UCSD-AML1 (cell line): ENCODE data around the gene RYR2.
"Not testable (repeated sequence)": the region's sequence is repeated elsewhere in the genome, so short reads cannot be mapped to it uniquely, and the experiment has no call there.

Experiments
- DNase-seq: peaks from one replicate; lab custom pipeline; 2025; ENCODE audit not compliant: unreplicated experiment; lab: John Stamatoyannopoulos, UW

RYR2 gene

DNA sequence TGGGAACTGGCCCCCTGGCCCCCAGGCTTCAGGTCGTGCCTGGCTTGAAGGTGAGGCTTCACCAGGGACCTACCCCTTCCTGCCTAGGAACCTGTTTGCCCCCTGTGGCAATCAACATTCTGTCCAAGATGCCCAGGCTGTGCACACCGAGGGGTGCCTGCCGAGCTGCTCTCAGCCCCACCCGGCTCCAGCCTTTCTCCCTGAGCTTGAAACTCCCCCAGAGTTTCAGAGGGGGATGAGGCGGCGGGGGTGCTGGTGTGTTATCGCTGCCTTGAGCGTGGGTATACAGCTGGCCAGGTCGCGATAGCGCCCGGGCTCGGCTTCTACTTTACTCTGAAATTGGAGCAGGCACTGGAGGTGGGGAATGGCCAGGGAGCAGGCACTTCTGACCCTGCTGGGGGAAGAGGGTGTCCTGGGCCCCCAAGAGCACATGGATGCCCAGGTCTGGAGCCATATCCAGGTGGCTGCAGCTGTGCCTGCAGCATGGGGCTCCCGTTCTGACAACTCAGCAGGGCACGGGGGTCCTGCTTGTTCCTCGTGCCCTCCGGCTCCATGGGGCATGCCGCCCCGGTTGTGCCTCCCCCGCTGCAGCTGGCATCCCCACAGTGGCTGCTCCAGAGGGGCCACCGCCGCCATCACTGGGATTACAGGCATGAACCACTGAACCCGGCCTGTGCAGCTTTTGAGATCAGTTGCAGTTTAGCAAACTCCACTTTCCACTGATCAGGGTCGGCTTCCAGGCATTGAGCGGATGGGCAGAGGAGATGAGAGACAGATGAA lies 29.8 kb downstream of the RYR2 start:
- no peak for DNase-seq

DNA sequence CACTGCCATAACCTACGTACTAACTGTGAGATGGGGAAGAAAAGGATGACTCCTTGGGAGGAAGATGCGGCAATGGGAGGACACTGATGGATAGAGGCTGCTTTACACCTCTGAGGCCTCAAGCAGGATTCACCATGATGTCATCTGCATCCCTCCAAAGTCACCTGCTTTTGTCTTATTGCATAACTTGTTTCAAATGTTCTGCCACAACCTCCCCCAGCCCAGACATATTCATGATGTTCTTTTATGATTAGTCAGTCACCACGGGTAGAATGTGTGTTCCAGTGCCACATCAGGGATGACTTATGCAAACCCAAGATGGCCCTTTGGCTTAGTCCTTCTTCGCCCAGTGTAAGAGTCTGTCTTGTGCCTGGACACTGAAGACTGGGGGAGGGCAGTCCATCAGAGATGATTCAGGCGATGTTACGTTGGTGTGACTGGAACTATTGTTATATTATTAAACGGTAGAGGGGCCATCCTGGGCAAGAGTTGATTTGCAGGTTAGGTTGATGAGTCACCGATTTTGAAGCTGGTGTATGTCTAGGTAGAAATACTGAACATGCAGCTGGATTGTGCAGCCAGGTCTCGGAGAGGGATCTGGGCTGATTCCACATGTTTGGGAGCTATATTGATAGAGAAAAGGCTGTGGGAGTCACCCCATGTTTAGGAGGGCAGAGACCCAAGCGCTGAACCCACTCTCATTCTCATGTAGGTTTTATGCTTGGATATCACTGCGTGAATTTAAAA lies 32.6 kb downstream of the RYR2 start:
- DNase-seq = no peak

DNA sequence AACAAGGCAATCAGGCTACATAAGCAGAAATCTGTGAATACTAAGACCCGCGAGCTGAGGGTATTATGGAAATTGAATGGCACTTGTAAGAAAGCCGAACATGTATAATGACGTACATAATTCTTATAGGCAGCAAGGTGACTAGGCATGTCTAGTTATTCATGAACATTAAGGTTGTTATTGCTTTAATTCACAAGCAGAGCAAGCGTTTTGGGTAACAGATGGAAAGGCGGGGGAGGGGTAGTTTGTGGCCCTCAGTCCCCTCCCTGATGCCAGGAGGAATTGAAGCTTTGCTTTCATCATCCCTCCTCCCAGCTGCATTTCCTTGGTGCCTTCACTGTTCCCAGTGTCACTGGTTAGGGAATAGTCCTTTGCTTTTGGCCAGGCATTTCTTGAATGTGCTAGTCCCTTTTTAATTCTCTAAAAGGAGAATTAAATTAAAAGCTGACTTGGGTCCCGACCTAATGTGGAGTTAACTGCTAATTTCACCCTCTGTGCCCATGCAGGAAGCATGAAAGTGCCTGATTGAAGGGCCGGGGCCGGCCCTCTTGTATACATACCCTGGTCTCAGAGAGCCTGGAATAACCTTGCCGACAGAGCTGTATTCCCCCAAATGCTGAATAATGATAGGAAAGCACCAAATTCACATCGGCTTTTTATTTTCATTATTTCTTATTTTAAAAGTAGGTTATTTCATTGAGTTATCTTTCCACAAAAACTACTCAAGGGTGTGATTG lies 42.5 kb downstream of the RYR2 start:
- DNase-seq = no peak

DNA sequence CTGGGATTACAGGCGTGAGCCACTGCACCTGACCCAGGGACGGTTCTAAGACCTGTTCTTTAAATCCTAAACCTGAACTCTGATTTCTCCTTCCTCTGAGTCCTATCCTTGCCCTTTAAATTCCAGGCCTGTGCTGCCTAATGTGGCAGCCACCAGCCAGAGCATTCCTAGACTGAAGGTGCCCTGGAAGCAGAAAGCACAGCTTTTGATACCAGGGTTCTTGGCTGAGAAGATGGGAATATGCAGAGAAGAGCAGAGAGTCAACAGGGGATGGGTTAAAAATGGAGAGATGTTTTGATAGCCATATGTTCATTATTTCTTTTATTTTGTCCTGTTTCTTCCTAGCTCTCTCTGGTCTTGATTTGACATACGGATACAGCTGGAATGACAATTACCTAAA lies 49.7 kb downstream of the RYR2 start:
- no peak for DNase-seq

DNA sequence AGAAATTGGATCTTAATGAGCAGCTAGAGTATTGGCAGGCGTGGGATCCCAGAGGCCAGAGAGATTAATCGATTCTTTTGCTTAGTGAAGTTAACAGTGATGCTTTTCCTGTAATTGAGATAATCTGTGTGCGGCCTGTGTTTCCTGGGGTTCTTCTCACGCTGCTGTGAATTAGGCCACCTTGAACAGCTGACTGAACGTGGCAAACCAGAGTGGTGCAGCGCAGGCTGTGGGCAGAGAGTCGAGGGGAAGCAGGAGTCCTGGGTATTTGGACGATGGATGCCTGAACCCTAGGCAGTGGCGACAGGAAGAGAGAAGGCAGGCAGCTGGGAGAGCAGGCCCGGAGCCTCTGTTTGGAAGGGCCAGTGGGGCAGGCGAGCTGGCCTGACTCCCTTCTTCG lies 51.7 kb downstream of the RYR2 start:
- no peak for DNase-seq

DNA sequence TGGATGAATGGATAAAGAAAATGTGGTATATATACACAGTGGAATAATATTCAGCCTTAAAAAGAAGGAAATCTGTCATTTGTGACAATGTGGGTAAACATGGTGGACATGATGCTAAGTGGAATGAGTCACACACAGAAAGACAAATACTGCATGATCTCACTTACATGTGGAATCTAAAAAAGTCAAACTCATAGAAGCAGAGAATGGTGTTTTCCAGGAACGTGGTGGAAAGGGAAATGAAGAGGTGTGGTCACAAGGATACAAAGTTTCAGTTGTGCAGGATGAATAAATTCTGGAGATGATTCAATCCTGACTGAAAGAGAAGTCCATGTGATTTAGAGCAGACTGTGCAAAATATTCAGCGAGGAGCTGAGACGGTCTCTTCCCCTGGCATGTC lies 56.6 kb downstream of the RYR2 start:
- no peak for DNase-seq

DNA sequence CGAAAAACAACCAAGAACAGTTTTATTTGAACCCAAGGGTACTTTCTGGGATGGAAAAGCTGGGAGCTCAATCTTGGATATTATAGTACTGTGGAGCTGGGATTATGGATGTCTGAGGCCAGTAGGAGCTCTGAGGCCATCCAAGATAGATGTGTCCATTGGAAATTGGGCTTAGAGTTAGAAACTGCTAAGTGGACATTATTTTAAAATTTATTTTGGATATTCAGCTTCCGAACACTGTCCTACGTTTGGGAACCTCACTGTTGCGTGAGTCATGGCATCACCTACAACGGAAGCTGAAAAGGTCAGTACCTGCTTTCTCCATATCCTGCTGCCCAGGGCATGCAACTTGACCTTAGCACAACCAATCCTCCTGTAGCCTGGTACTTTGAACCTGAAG lies 61.0 kb downstream of the RYR2 start:
- DNase-seq = no peak

DNA sequence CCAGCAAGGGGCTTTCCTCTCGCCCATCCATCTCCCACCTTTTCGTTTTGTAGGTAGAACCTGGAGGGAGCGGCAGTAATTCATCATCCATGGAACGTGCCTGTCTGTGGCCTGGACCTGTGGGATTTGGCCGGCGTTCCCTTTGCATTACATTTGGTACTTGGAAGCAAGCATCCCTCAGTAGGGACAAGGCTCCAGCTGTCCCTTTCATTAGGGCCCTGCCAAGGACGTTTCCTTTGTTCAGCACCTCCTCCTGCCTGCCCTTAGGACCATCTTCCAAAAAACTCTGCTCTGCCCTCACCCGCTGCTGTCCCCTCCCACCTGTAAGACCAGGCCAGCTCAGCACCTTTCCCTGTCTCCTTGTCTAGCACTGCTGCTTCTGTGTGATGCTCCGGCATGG lies 62.1 kb downstream of the RYR2 start:
- DNase-seq = no peak

DNA sequence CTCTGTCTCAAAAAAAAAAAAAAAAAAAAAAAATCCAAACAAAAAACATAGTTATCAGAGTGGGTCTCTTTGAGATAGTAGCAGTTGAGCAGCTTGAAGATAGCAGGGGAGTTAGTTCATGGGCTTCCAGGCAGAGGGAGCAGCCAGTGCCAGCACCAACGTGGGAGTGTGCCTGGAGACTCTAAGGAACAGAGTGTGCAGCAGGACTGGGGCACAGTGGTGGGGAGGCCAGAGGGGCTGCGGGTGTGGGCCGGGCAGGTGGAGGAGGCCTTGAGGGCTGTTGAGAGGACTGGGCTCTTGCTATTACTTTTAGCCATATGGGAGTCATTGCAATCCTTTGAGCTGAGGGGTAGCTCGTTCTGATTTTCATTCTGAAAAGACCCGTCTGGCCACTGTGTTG lies 63.8 kb downstream of the RYR2 start:
- DNase-seq = no peak

DNA sequence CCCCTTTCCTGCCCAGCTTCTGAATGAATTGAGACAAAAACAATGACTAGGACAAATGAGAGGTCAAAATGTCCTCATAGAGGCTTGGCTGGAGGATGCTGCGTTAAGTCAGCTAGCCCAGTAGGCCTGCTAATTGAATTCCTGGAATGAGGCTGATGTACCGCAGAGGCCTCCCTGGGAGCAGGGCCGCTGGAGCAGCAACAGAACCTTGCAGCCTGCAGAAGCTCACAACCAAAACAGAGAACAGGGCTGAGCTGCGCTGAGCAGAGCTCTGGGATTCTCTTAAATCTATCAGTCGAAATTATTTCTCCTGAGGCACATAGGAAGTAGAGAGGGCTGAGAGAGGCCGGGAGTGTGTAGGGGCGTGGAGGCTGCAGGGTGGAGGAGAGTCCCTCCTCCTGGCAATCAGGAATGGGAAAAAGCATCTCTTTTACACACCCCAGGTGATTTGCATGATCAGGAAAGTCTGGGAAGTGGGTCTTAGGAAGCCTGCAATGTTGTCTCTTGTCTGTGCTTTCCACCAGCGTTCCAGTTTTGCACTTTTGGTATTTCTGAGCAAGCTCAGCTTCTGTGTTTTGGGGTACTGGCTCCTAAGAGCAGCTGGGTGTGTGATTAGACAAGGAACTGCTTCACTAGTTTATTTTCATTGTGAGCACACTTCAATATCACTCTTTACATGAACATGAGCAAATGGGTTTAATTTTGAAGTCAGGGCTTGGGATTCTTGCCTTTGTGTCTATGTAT lies 66.5 kb downstream of the RYR2 start:
- no peak for DNase-seq

DNA sequence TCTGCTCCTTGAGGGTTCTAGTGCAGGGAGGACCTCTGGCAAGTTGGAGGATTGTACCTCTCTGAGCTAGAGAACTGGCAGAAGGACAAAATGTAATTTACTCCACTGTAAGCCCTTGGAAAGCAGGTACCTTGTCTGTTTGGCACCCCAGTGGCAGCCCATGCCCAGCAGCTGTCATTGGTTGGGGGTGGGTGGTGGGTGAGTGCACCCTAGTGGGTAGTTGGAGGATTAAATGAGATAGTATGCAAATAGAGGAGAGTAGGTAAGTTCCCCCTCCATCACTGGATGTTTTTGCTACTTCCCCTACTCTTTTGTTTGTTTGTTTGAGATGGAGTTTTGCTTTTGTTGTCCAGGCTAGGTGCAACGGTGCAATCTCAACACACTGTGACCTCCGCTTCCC lies 69.8 kb downstream of the RYR2 start:
- DNase-seq = no peak

DNA sequence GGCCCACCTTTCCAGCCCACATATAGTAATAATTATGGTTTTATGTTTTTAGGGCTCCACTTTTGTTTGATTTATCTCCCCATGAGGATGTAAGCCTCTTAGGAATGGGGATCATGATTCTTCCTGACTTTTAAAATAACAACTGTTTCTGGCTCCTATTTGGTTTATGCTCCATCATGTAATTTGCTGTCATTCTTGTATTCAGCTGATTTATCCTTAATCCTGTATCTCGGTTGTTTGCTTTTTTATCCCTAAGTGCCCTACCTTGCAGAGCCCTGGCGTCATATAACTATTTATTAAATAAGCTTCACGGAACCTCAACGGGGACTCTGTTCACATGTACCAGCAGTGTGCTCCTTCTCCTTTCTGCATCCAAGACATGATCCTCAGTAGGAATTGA lies 70.7 kb downstream of the RYR2 start:
- DNase-seq = no peak

DNA sequence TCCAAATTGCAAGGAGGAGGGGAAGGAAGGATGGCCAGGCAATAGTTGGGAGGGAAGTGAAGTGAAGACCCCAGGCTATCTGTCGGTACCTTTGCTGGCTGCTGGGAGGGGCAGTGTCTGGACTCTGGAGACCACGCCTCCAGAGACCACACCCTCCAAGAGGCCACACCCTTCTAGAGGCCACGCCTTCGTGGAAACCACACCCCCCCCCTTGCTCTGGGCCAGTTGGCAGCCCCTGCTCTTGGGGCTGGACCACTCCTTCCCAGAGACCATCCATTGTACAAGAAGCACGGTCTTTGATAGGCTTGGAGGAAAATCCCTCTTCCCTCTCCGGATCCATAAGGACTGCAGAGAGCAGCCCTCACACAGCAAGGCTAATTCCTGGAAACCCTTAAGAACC lies 73.1 kb downstream of the RYR2 start:
- DNase-seq = no peak

DNA sequence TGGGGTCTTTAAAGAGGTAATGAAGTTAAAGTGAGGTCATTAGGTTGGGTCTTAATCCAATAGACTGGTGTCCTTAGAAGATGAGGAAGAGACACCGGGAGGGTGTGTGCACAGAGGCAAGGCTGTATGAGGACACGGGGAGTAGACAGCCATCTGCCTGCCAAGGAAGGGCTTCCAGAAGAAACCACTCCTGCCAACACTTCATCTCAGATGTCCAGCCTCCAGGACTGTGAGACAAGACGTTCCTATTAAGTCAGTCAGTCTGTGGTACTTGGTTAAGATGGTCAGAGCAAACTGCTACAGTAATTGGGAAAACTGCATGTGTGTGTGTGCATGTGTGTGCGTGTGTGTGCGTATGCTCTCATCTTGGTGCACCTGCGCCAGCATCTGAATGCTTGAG lies 77.1 kb downstream of the RYR2 start:
- no peak for DNase-seq

DNA sequence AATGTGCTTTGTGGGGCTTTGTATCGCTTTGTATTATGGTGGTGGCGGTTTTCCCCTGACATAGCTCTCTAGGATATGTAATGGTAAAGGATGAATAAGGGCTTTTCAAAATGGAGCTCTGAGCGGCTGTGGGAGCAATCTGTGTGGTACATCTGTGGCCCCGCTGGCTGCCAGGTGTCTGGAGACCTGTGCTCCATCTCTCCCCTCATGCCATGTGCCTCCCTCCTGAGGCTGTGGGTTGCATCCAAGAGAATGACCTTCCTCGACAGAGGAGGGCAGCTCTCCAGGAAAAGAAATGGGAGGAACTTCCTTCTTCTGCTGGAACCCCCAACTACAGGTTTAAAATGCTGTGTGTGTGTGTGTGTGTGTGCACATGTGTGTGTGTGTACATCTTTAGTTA lies 78.7 kb downstream of the RYR2 start:
- DNase-seq = no peak

DNA sequence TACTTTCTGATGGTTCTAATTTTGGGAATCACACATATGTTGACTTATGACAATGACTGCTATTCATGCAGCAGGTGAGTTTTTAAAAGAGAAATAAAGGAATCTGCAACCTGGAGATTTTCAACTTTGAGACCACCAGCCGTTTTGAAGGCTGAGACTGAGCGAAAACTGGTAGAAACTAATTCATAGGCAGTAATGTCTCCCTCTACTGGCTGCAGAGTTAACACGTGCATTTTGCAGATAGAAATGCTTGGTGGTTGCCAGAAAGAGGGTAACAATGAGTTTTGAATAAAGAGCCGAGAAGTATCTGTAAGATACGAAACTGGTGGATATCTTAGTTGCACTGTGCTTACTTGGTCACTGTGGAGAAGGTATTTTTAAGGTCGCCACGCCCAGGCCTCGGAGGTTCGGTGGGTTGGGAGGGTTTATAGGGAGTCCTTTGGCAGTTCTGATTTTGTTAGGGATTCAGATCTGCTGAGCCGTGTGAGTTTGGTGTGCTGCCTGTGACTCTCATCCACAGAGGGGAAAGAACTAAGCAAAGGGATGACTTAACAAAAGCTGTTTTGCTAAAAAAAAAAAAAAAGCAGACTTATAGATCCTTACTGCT lies 83.0 kb downstream of the RYR2 start:
- DNase-seq = no peak

DNA sequence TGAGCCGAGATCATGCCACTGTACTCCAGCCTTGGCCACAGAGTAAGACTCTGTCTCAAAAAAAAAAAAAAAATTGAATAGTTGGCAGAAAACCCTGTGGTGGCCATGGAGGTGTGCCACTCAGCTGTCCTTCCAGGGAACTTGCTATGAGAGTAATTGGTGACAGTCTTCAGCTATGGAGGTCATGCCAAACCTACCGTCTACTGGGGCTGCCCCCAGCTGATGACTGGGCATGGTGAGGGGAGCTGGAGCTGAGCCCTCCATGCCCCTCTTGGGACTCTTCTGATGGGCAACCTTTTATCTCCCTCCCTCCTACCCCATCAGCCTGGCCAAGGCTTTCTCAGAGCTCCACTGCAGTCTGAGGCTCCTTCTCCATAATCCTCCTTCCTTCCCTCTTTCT lies 84.2 kb downstream of the RYR2 start:
- DNase-seq = no peak

DNA sequence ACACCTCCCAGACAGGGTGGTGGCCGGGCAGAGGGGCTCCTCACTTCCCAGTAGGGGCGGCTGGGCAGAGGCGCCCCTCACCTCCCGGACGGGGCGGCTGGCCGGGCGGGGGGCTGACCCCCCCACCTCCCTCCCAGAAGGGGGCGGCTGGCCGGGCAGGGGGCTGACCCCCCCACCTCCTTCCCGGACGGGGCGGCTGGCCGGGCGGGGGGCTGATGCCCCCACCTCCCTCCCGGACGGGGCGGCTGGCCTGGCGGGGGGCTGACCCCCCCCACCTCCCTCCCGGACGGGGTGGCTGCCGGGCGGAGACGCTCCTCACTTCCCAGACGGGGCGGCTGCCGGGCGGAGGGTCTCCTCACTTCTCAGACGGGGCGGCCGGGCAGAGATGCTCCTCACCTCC lies 85.3 kb downstream of the RYR2 start:
- not testable (repeated sequence) for DNase-seq

DNA sequence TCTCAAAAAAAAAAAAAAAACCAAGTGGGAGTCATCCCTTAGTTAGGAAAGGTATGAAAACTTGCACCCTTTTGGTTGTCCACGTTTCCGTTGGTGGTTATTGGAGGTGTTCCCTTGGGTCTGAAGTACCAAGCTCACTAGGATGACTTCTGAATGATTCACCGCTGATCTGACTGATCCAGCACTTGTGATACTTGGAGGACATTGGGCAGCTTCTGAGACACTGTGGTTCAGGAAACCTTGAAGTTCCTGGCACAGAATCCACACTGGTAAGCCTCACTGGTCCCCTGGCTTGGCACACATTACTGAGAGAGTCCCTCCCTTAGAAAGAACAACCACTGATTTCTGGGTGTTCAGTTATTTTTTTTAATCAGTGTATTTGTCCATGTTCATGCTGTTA lies 91.9 kb downstream of the RYR2 start:
- no peak for DNase-seq

DNA sequence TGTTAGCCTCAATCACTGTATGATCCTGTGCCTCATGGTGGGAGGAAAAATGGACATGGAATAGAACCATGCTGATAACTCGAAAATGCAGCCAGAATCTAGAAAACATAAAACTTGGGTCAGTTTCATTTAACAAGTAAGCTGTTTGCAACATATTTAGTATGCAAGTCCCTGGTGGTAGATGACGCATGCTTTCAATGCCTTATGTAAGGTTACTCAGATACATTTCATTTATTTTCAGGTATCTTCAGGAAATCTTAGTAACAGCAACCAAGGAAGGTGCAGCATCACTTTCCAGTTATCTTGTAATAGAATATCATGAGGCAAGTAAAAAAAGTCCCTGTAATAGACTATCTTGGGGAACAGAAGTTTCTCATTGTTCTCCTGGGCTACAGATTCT lies 92.9 kb downstream of the RYR2 start:
- no peak for DNase-seq

DNA sequence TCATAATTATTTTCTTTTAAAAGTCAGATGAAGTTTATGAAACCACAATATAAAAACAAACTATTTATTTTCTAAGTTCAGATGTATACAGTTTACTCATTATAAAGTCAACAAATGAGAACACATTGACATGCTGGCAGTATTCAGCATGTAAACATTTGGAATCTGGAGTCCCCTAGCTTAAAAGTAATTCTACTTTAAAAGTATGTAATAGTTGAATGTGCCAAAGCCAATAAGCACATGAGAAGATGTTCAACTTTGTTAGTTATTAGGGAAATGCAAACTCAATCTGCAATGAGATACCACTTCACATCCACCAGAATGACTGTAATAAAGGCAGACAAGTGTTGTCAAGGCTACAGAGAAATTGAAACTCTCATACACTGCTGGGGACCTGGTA lies 96.6 kb downstream of the RYR2 start:
- DNase-seq = no peak
